ENCODE data around the gene MT1E.

- TF ChIP-seq POLR2A (IDR thresholded peaks at IDR 0.05) (no peak), CTCF (IDR thresholded peaks at IDR 0.05) (no peak)
These were observed 15.5 kb upstream of the MT1E start for GRCh38 chr16:56610017-56610608.

Measured in testis (tissue), 2 donors.